Pancreas (tissue), 10 donors: ENCODE measurements around the gene ZDHHC19. TPM values are rescaled to one million over a fixed set of nuclear protein-coding genes. Genes with fewer than 3 reads are reported as not detected.
"Not testable (repeated sequence)": the region's sequence is repeated elsewhere in the genome, so short reads cannot be mapped to it uniquely, and the experiment has no call there.

ENCODE experiments used
- ATAC-seq, 4 donors: fragments of 200-7000 bp; cut with Tn5 transposase; one replicate each; pipeline versions ENCODE4 v1.8.0 to v1.9.1; 2020; ENCODE audit warnings: mild to moderate bottlenecking in 4 of 4, moderate library complexity in 4 of 4
- DNase-seq, 6 donors: peaks; one replicate each; pipeline ENCODE4 v3.0.0-alpha.2; 2020
- FAIRE-seq: peaks from 2 replicates; lab custom pipeline; 2012; peaks lifted over from hg19 to GRCh38; lab: Jason Lieb, UNC
- H3K27ac ChIP-seq, 4 donors: fragments of 200-600 bp; sonication (generic); 1 replicate in 3 of 4; 2 replicates in 1 of 4; pipeline versions ENCODE4 v1.5.0 to v1.8.0; 2020
- H3K27me3 ChIP-seq, 4 donors: fragments of 200-600 bp; one replicate each; pipeline ENCODE4 v1.8.0; 2021
- H3K36me3 ChIP-seq, 3 donors: fragments of 200-600 bp; sonication (generic) in 1 of 3; one replicate each; pipeline versions ENCODE4 v1.5.0 to v1.8.0; 2020 to 2021
- H3K4me1 ChIP-seq, 3 donors: fragments of 200-600 bp; one replicate each; pipeline ENCODE4 v1.8.0; 2021
- H3K4me3 ChIP-seq, 4 donors: fragments of 200-600 bp; sonication (generic) in 2 of 4; one replicate each; pipeline versions ENCODE4 v1.5.0 to v1.8.0; 2020 to 2021
- H3K9me3 ChIP-seq, 4 donors: fragments of 200-600 bp; one replicate each; pipeline ENCODE4 v1.8.0; 2021
- CTCF ChIP-seq, 4 donors: fragments of 200-600 bp; sonication (generic) in 3 of 4; IDR thresholded peaks; one replicate each; pipeline versions ENCODE4 v1.5.0 to v1.8.0; 2021; ENCODE audit warnings: antibody characterized with exemption in 4 of 4
- WGBS, 2 donors: extraction: QIAGEN DNeasy Blood & Tissue Kit; methylation state at CpG; one replicate each; pipeline ENCODE4 v1.1.7; 2013; 5-methylcytosine and 5-hydroxymethylcytosine counted together
- intact Hi-C, 3 donors: fragments of 100-400 bp; cut with DNase I; formaldehyde crosslinking; loops; one replicate each; pipeline versions ENCODE4 v1.11.1 to v1.14.2; 2022
- polyA plus RNA-seq, 2 donors: library from polyadenylated mRNA; stranded (reverse); fragments of 200-250 nt; gene quantifications; one replicate each; pipeline ENCODE4 v1.2.3, GENCODE V29; 2013
- total RNA-seq, 6 donors: library from RNA; stranded (reverse); fragmentation: NEBNext Ultra II Directional in 4 of 6; extraction: Animal tissue kit (Norgen Biotek cat#: 25700) in 4 of 6; gene quantifications; one replicate each; pipeline versions ENCODE4 v1.2.1 to v1.2.4, GENCODE V29; 2021 to 2023
- donor health status: healthy with polysubstance abuse.
- donor health status: DM: no; HTN: no; CAD: no; lungs with moderate emphysema.
- donor health status: DM: no; HTN: no; CAD: no.
- donor health status: control.
- donor health status: control.
- donor health status: Bipolar disorder and iron deficiency.
- donor health status: DM: yes; HTN: yes; CAD: no.
- donor health status: DM: no; HTN: no; CAD: no.
- donor health status: DM: no; HTN: no; CAD: no.
- donor health status: DM: yes; HTN: yes; CAD: no.

The ZDHHC19 gene
- total and polyA plus RNA-seq, 8 donors, result 0.17 to 0.21 TPM; not detected in 6

- peak in 1 of 6 donors; percentile 75 for DNase-seq
- intact Hi-C loops, result no loop called here
These were observed 2.1 kb downstream of the ZDHHC19 start for GRCh38 chr3:196208942-196209695.

DNA sequence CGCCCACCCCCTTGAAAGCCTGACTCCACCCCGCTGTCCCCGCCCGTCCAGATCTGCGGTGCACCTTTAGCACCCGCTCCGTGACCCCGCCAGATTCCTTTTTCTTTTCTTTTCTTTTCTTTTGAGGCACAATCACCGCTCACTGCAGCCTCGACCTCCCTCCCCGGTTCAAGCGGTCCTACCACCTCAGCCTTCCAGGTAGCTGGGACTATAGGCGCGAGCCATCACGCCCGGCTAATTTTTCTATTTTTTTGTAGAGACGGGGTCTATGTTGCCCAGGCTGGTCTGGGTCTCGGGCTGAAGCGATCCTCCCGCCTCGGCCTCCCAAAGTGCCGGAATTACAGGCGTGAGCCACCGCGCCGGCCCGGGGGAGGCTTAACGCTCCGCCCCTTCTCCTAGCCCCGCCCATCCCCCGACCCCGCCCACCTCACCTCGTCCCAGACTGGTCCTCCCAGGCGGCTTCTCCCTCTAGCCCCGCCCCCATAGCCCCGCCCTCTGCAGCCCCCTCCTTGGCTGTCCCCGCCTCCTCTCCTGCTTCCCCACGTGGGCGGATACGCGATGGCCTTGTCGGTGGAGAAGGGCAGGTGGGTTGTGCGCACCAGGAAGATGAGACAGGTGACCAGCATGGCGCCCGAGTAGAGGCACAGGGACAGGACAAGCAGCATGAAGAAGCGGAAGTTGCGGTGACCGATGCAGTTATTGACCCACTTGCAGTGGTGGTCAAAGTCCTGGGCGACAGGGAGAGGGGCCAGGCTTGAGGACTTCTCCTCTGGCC, 3.2 kb downstream of the ZDHHC19 start:
- no peak for TF ChIP-seq CTCF (IDR thresholded peaks at IDR 0.05)
- no peaks in the 10 kb centered on the region for H3K4me1 ChIP-seq
- peak overlapping the region in 2 of 4 donors; percentile 13 to 41 for H3K4me3 ChIP-seq
- DNase-seq (peak in 4 of 6 donors; percentile 50 to 80 (median 69)), ATAC-seq (peak; percentile 55 to 67 (median 62)), FAIRE-seq (no peak)
- no peaks in the 10 kb centered on the region for H3K27me3 ChIP-seq
- H3K9me3 ChIP-seq, result no peaks in the 10 kb centered on the region
- WGBS, 2 donors, result 31 to 38% methylated on average over 41 to 49 of the region's 49 CpGs
- H3K27ac ChIP-seq, result no peak overlapping the region
- H3K36me3 ChIP-seq, result no peaks in the 10 kb centered on the region
- intact Hi-C loops, result no loop called here

More at GRCh38 chr3:196208942-196209695, 2.1 kb downstream of the ZDHHC19 start:
- TF ChIP-seq CTCF (IDR thresholded peaks at IDR 0.05), result no peak
- ATAC-seq, result no peak
- WGBS, 2 donors, result 90 to 92% methylated on average over 23 to 24 of the region's 24 CpGs
- no peak for FAIRE-seq
- Histone ChIP-seq H3K4me3 (no peak overlapping the region), H3K4me1 (no peaks in the 10 kb centered on the region), H3K27me3 (no peaks in the 10 kb centered on the region), H3K9me3 (no peaks in the 10 kb centered on the region), H3K36me3 (no peaks in the 10 kb centered on the region), H3K27ac (no peak overlapping the region)

GRCh38 chr3:196207159-196207832, 3.9 kb downstream of the ZDHHC19 start:
- TF ChIP-seq CTCF (IDR thresholded peaks at IDR 0.05), result no peak
- DNase-seq (peak in 4 of 6 donors; percentile 27 to 85 (median 43)), FAIRE-seq (no peak), ATAC-seq (peak; percentile 22 to 70 (median 43))
- WGBS, 2 donors, result 10 to 32% methylated on average over 16 to 51 of the region's 70 CpGs
- Histone ChIP-seq H3K36me3 (no peaks in the 10 kb centered on the region), H3K4me3 (peak overlapping the region in 2 of 4 donors; percentile 14 to 40), H3K9me3 (no peaks in the 10 kb centered on the region), H3K27me3 (no peaks in the 10 kb centered on the region), H3K27ac (no peak overlapping the region), H3K4me1 (no peaks in the 10 kb centered on the region)
- intact Hi-C loops, result no loop called here

DNA sequence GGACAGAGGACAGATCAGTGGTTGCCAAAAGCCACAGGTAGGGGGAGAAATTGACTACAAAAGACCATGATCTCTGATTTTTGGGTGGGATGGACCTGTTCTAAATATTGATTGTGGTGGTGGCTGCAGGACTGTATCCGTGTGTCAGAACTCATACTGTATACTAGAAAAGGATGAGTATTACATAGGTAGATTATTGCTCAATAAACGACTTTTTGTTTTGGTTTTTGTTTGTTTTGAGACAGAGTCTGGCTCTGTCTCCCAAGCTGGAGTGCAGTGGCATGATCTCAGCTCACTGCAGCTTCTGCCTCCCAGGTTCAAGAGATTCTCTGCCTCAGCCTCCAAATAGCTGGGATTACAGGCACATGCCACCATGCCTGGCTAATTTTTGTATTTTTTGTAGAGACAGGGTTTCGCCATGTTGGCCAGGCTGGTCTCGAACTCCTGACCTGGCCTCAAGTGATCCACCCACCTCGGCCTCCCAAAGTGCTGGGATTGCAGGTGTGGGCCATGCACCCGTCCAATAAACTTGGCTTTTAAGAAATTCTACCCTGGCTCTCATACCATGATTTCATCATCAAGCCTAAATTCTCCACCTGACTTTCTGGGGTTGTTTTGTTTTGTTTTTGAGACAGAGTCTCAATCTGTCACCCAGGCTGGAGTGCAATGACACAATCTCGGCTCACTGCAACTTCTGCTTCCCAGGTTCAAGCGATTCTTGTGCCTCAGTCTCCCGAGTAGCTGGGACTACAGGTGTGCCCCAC, 5.6 kb downstream of the ZDHHC19 start:
- H3K36me3 ChIP-seq, FAIRE-seq, H3K27ac ChIP-seq, H3K9me3 ChIP-seq, H3K4me1 ChIP-seq, intact Hi-C loops, DNase-seq, ATAC-seq, H3K27me3 ChIP-seq, H3K4me3 ChIP-seq: not testable (repeated sequence)
- WGBS, 2 donors, result 80 to 86% methylated on average over 9 of the region's 9 CpGs
